ENCODE data around the gene FOXO1. TPM values are rescaled to one million over a fixed set of nuclear protein-coding genes. Genes with fewer than 3 reads are reported as not detected.

FOXO1 gene
- total RNA-seq, 1 donor from 2014 or later, result 9.7 TPM

DNA sequence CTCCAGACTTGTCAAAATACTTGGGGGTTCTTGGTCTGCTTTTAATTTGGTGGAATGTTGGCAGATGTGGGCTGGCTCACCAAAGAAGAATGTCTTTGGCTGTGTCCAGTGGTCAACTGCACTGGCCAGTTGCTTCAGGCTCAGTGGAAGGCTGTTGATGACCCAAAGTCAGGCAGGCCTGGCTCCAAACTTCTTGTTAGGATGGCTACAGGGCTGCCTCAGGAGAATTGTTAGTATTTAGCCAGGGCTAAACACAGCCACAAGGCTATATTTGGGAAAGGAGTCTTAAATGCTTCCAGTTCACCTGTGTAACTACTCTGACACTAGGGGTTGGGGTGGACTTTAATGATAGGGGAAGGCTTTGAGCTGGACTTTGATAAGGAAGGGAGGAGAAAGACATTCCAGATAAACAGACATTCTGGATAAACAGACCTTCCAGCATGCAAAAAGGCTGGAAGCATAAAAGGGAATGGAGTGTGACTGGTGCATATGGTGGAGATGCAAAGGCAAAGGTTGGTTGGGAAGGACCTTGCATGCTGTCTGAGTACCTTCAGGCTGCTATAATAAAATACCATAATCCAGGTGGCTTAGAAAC, 116.8 kb downstream of the FOXO1 start:
- no peak for DNase-seq (ENCODE audit: low spot score)
- H3K4me1 Mint-ChIP-seq (ENCODE audit: low read depth), result peaks cover 32% of the 10 kb centered on the region
- peaks cover 3% of the 10 kb centered on the region for H3K9me3 Mint-ChIP-seq (ENCODE audit: low read depth)
- no peak overlapping the region for H3K27ac Mint-ChIP-seq (ENCODE audit: unreplicated experiment)
- TF ChIP-seq CTCF (IDR thresholded peaks at IDR 0.05), result no peak
- H3K27me3 Mint-ChIP-seq (ENCODE audit: low read depth), result no peaks in the 10 kb centered on the region
- no peaks in the 10 kb centered on the region for H3K36me3 Mint-ChIP-seq (ENCODE audit: low read depth)
- H3K4me3 Mint-ChIP-seq (ENCODE audit: unreplicated experiment), result no peak overlapping the region

- no peak for DNase-seq (ENCODE audit: low spot score)
- Mint-ChIP-seq H3K4me3 (ENCODE audit: unreplicated experiment) (no peak overlapping the region), H3K36me3 (ENCODE audit: low read depth) (no peaks in the 10 kb centered on the region), H3K27me3 (ENCODE audit: low read depth) (no peaks in the 10 kb centered on the region), H3K9me3 (ENCODE audit: low read depth) (peaks cover 3% of the 10 kb centered on the region), H3K4me1 (ENCODE audit: low read depth) (peaks cover 17% of the 10 kb centered on the region), H3K27ac (ENCODE audit: unreplicated experiment) (no peak overlapping the region)
- no peak for TF ChIP-seq CTCF (IDR thresholded peaks at IDR 0.05)
These were observed 118.7 kb downstream of the FOXO1 start for GRCh38 chr13:40547591-40548315.

DNA sequence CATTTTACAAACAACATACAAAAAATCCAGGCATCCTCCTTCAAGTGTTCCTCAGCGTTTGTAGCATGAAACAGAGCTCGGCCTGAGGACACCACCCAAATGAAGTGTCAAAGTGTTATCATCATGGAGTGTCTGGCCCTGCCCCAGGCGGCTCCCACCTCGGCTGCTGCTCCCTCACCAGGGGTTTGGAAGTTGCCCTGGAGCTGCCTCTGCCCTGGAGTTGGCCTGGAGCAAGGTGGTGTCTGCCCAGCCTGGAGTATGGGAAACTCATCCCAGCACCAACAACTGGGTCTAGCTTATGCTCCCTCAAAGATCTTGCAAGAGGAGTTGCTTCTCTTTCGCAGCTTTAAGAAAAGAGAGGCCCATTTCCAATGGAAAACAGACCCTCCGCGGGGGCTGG, 120.4 kb downstream of the FOXO1 start:
- Mint-ChIP-seq H3K36me3 (ENCODE audit: low read depth) (no peaks in the 10 kb centered on the region), H3K27me3 (ENCODE audit: low read depth) (no peaks in the 10 kb centered on the region), H3K27ac (ENCODE audit: unreplicated experiment) (no peak overlapping the region), H3K4me1 (ENCODE audit: low read depth) (peaks cover 11% of the 10 kb centered on the region), H3K4me3 (ENCODE audit: unreplicated experiment) (no peak overlapping the region), H3K9me3 (ENCODE audit: low read depth) (peaks cover 3% of the 10 kb centered on the region)
- no peak for TF ChIP-seq CTCF (IDR thresholded peaks at IDR 0.05)
- no peak for DNase-seq (ENCODE audit: low spot score)

DNA sequence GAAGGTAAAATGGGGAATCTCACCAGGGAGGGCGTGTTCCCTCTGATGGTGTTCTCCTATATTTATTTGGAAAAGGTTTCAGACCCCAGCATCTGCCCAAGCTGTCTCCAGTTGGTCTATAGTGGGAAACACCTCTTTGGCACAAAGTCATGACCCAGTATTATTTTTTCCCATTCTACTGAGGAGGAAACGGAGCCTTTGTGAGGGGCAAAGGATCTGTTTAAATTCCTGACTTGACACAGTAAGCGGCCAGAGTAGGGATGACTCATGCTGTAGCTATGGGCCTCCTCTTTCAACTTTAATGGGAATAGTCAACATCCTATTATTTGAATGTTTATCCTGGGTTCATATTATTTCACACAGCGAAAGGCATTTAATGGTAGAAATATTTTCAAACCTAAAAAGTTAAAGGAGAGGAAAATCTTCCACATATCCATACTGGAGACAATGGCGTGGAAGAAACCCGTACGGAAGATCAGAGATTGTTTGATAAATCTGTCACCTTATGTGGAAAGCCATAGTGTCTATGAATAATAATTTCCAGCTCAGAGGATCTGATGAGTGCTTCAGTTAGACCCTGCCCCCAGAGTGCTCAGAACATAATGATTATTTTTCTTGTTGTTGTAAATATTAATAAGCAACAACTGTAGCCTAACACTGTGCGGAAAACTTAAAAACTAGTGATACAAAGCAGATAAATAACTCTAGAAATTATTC, 126.0 kb downstream of the FOXO1 start:
- Mint-ChIP-seq H3K9me3 (ENCODE audit: low read depth) (no peaks in the 10 kb centered on the region), H3K27ac (ENCODE audit: unreplicated experiment) (peak overlapping the region; percentile 55), H3K36me3 (ENCODE audit: low read depth) (no peaks in the 10 kb centered on the region), H3K27me3 (ENCODE audit: low read depth) (no peaks in the 10 kb centered on the region), H3K4me1 (ENCODE audit: low read depth) (peaks cover 22% of the 10 kb centered on the region), H3K4me3 (ENCODE audit: unreplicated experiment) (no peak overlapping the region)
- no peak for TF ChIP-seq CTCF (IDR thresholded peaks at IDR 0.05)
- DNase-seq (ENCODE audit: low spot score), result no peak

- Mint-ChIP-seq H3K4me1 (ENCODE audit: low read depth) (peaks cover 22% of the 10 kb centered on the region), H3K27me3 (ENCODE audit: low read depth) (no peaks in the 10 kb centered on the region), H3K27ac (ENCODE audit: unreplicated experiment) (peak overlapping the region; percentile 55), H3K36me3 (ENCODE audit: low read depth) (no peaks in the 10 kb centered on the region), H3K9me3 (ENCODE audit: low read depth) (no peaks in the 10 kb centered on the region), H3K4me3 (ENCODE audit: unreplicated experiment) (no peak overlapping the region)
- no peak for TF ChIP-seq CTCF (IDR thresholded peaks at IDR 0.05)
- DNase-seq (ENCODE audit: low spot score), result no peak
These were observed 126.7 kb downstream of the FOXO1 start for GRCh38 chr13:40539576-40540327.
